GM12801 (cell line): ENCODE data around the gene JAK2.

Experiments used
- TF ChIP-seq, protein P1 (sequence below): IDR thresholded peaks from one replicate; pipeline ENCODE4 v1.5.1; 2011; ENCODE audit warnings: control low read depth; ENCODE audit not compliant: insufficient read length; ENCODE audit errors: extremely low read depth

Gene JAK2

DNA sequence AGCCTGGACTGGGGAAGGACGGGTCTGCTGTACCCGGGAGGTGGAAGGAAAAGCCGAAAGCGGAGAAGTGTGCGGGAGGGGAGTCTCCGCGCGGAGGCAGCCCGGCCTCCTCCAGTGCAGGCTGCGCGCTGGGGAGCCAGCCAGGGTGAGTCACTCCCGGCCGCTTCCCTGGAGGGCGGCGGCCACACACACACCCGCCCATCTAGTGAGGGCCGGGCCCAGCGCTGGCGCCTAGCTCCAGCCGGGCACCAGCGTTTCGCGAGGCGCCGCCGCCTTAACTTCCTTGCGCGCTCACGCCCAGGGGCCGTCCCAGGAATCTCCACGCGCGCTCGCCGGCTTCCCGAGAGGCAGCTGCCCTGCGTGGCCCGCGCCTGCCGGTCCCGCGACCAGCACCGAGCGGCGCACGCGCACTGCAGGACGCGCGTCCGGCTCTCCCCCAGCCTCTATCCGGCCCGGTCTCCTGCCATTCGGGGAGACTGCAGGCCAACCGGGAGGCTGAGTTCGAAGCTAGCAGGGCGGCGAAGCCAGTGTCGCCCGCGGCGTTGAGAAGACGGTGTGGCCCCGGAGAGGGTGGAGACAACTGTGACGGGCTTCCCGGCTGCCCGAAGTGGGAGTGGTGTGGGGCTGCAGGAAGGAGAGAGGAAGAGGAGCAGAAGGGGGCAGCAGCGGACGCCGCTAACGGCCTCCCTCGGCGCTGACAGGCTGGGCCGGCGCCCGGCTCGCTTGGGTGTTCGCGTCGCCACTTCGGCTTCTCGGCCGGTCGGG lies at the start of gene JAK2:
JAK2 (plus strand) TSS at position 652 of the 765 bp plus-strand sequence. CDS start 36,716 bp downstream, outside the sequence.
- TF ChIP-seq, protein P1, sequence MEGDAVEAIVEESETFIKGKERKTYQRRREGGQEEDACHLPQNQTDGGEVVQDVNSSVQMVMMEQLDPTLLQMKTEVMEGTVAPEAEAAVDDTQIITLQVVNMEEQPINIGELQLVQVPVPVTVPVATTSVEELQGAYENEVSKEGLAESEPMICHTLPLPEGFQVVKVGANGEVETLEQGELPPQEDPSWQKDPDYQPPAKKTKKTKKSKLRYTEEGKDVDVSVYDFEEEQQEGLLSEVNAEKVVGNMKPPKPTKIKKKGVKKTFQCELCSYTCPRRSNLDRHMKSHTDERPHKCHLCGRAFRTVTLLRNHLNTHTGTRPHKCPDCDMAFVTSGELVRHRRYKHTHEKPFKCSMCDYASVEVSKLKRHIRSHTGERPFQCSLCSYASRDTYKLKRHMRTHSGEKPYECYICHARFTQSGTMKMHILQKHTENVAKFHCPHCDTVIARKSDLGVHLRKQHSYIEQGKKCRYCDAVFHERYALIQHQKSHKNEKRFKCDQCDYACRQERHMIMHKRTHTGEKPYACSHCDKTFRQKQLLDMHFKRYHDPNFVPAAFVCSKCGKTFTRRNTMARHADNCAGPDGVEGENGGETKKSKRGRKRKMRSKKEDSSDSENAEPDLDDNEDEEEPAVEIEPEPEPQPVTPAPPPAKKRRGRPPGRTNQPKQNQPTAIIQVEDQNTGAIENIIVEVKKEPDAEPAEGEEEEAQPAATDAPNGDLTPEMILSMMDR, result no peak

DNA sequence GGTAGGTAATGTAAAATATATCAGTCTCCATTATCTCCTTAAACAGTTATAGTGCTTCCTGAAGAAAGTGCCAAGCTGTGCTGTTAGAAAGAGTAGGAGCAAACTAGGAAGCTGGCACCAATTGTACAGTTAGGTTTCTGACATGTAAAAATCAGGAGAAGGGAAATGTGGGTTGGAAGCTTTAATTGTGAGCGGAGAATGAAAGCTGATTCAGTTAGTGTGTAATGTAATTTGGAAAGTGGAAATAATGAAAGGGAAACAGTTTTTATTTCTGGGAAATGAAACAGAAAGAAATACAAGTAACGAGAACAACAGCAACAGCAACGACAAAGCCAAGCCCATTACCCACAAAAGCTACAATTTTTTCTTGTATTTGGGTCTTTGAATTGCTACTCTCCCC lies 48.8 kb upstream of the JAK2 start:
- TF ChIP-seq, protein P1, result no peak

DNA sequence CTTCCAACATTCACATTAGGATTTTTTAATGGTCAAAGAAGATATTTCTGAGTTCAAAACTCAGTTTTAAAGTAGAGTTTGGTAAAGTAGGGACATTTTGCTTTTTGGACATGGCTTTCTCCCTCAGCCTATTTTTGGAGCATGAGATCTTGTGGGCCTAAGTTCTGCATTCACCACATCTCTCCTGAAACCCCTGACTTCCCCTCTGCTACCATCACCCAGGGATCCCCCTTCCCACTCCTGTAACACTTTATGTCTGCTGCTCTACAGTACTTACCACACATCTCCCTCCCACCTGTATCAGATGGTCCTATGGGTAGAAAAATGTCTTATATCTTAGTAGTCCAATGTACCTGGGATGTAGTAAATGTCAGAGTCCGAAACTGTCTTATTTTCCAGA lies 48.2 kb upstream of the JAK2 start:
- TF ChIP-seq, protein P1, result no peak

DNA sequence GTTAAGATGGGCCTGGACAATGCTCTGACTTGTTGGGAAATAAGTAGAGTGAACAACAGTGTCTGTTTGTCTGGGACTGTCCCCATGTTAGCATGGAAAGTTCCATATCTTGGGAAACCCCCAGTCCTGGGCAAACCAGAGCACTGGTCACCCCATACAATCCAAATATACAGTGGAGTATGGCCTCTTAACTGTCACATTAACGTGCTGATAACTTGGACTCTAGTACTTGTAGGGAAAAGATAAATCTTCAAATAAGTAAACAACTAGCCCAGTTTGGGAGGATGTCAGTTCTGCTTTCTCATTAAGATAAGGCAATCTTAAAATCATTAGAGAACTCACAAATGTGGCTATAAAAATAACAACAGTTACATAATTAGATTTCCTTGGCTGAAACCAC lies 47.6 kb upstream of the JAK2 start:
- TF ChIP-seq, protein P1, result no peak

DNA sequence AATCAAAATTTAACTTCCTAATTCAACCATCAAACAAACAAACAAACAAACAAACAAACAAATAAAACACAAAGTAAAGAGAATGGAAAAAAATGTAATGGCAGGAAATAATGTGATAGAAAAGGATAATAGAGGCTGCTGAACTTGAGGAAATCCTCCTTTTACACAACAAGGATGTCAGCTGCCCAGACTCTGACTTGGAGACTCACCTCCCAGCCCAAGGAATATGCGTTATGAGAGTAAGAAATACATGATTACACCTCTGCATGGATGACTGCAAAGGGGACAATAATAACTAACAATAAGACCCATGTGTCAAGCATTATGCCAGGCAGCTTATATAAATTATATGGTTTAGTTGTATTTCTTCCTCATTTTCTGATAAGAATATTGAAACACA lies 46.6 kb upstream of the JAK2 start:
- TF ChIP-seq, protein P1, result no peak

DNA sequence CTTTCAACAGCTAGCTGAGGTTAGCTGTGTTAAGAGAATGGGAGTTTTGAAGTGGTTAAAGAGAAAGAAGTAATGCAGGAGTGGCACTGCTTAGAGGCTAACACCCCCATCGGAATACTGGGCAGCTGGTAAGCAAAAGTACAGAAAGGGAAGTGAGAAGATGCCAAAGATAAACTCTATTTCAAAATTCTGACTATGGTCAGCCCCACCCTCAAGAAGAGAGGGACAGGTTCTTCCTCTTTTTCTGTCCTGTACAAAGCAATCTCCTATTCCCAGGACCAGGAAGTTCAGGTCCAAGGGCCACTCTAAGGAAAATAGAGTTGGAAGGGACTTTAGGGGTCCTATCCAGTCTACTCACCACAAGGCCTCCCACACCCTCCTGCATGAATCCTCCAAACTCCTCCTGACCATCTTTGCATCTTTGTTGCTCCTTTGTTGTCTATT lies 45.9 kb upstream of the JAK2 start:
- TF ChIP-seq, protein P1, result no peak

DNA sequence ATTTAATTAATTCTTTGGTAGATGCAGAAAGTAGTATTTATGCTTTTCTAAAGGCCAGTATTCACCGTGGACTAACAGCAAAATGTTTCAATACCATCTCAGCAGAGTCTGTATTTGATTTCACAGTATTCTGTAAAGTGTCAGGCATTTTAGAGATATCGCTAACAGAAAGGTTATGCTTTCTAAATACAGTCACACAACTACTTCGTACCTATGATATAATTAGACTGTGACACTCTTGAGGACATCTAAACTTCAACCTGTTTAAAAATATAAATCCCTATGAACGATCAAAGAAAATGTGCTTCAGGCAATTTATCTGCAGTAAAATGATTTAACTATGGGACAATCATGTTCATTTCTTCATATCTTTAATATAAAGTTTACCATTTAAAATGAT lies 41.7 kb upstream of the JAK2 start:
- TF ChIP-seq, protein P1, result no peak
